ENCODE measurements around the gene CACUL1.

GRCh38 chr10:118701529-118702323 lies 53.0 kb downstream of the CACUL1 start:
- TF ChIP-seq, protein P1, sequence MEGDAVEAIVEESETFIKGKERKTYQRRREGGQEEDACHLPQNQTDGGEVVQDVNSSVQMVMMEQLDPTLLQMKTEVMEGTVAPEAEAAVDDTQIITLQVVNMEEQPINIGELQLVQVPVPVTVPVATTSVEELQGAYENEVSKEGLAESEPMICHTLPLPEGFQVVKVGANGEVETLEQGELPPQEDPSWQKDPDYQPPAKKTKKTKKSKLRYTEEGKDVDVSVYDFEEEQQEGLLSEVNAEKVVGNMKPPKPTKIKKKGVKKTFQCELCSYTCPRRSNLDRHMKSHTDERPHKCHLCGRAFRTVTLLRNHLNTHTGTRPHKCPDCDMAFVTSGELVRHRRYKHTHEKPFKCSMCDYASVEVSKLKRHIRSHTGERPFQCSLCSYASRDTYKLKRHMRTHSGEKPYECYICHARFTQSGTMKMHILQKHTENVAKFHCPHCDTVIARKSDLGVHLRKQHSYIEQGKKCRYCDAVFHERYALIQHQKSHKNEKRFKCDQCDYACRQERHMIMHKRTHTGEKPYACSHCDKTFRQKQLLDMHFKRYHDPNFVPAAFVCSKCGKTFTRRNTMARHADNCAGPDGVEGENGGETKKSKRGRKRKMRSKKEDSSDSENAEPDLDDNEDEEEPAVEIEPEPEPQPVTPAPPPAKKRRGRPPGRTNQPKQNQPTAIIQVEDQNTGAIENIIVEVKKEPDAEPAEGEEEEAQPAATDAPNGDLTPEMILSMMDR (IDR thresholded peaks at IDR 0.05): no peak
- TF ChIP-seq POLR2A (IDR thresholded peaks at IDR 0.05): no peak
